ENCODE data around the gene EVA1C. TPM values are rescaled to one million over a fixed set of nuclear protein-coding genes. Genes with fewer than 3 reads are reported as not detected.
A peak's percentile ranks its signal among the peaks of the same experiment; 100 is the strongest.
"Not testable (repeated sequence)": the region's sequence is repeated elsewhere in the genome, so short reads cannot be mapped to it uniquely, and the experiment has no call there.

Gene EVA1C
- total RNA-seq, 1 donor from 2014 or later, result 2.1 TPM

- TF ChIP-seq CTCF (IDR thresholded peaks at IDR 0.05; ENCODE audit: unreplicated experiment), result no peak
- Mint-ChIP-seq H3K9me3 (no peaks in the 10 kb centered on the region), H3K36me3 (no peaks in the 10 kb centered on the region), H3K4me1 (peaks cover 4% of the 10 kb centered on the region), H3K27me3 (ENCODE audit: low read depth) (no peaks in the 10 kb centered on the region), H3K4me3 (no peak overlapping the region), H3K27ac (peak overlapping the region; percentile 19)
- no peak for DNase-seq (ENCODE audit: low spot score in 2 of 2, unreplicated experiment in 2 of 2)
Measured at GRCh38 chr21:32494934-32495709, 82.6 kb downstream of the EVA1C start.

- TF ChIP-seq CTCF (IDR thresholded peaks at IDR 0.05; ENCODE audit: unreplicated experiment), result no peak
- H3K4me1 Mint-ChIP-seq, result peaks cover 4% of the 10 kb centered on the region
- no peak overlapping the region for H3K4me3 Mint-ChIP-seq
- no peaks in the 10 kb centered on the region for H3K36me3 Mint-ChIP-seq
- no peaks in the 10 kb centered on the region for H3K9me3 Mint-ChIP-seq
- no peak overlapping the region for H3K27ac Mint-ChIP-seq
- no peaks in the 10 kb centered on the region for H3K27me3 Mint-ChIP-seq (ENCODE audit: low read depth)
- no peak for DNase-seq (ENCODE audit: low spot score in 2 of 2, unreplicated experiment in 2 of 2)
Measured at GRCh38 chr21:32496568-32496967, 84.1 kb downstream of the EVA1C start.

DNA sequence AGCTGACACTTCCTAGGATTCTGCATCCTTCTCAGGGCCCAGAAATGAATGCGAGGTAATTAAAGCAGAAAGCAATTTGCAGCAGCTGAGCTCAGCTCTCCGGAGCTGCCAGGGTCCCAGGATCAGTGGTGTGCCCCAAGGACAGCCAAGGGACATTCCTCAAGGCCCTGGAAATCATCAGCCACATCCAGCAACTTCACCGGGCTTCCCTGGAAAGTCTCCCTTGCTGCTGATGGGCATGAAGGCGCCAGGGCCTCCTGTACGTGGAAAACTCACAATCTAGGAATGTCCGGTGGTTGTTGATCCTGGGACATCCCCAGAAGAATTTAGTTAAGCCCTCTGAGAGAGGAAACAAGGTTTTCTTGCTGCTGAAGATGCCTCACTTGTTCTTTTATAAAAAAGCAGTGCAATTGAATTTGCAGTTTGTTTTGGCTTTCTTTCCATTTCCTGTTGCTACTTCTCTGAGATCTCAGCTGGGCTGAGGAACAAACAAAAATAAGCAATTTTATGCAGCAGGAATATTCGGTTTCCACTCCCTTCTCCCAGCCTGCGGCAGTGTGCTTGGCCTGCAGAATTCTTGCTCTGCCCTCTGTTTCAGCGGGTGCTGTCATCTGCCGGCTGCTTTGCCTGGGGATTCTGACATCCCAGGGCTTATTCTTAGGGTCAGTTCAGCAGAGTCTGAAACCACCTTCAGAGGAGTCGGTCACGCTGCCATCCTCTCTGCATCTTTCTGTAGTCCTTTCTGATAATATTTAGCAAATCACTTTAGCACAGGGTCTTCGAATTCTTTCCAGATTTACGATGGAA, 86.9 kb downstream of the EVA1C start:
- no peaks in the 10 kb centered on the region for H3K36me3 Mint-ChIP-seq
- H3K4me1 Mint-ChIP-seq, result peaks cover 4% of the 10 kb centered on the region
- DNase-seq (ENCODE audit: low spot score in 2 of 2, unreplicated experiment in 2 of 2), result no peak
- H3K27me3 Mint-ChIP-seq (ENCODE audit: low read depth), result no peaks in the 10 kb centered on the region
- no peak for TF ChIP-seq CTCF (IDR thresholded peaks at IDR 0.05; ENCODE audit: unreplicated experiment)
- no peak overlapping the region for H3K27ac Mint-ChIP-seq
- no peak overlapping the region for H3K4me3 Mint-ChIP-seq
- H3K9me3 Mint-ChIP-seq, result no peaks in the 10 kb centered on the region

- H3K36me3 Mint-ChIP-seq; H3K4me1 Mint-ChIP-seq; H3K27me3 Mint-ChIP-seq (ENCODE audit: low read depth); H3K9me3 Mint-ChIP-seq; H3K27ac Mint-ChIP-seq; DNase-seq (ENCODE audit: low spot score in 2 of 2, unreplicated experiment in 2 of 2); H3K4me3 Mint-ChIP-seq: not testable (repeated sequence)
Measured at GRCh38 chr21:32503641-32504040, 91.1 kb downstream of the EVA1C start.

GRCh38 chr21:32505767-32506166, 93.3 kb downstream of the EVA1C start:
- H3K36me3 Mint-ChIP-seq; H3K4me3 Mint-ChIP-seq; DNase-seq (ENCODE audit: low spot score in 2 of 2, unreplicated experiment in 2 of 2); H3K27me3 Mint-ChIP-seq (ENCODE audit: low read depth); H3K4me1 Mint-ChIP-seq; H3K27ac Mint-ChIP-seq; H3K9me3 Mint-ChIP-seq: not testable (repeated sequence)

GRCh38 chr21:32506411-32506965, 94.0 kb downstream of the EVA1C start:
- not testable (repeated sequence) for H3K4me3 Mint-ChIP-seq; H3K36me3 Mint-ChIP-seq; H3K27me3 Mint-ChIP-seq (ENCODE audit: low read depth); DNase-seq (ENCODE audit: low spot score in 2 of 2, unreplicated experiment in 2 of 2); H3K9me3 Mint-ChIP-seq; H3K27ac Mint-ChIP-seq; H3K4me1 Mint-ChIP-seq

GRCh38 chr21:32507342-32507919, 94.9 kb downstream of the EVA1C start:
- Mint-ChIP-seq H3K4me3 (no peak overlapping the region), H3K27me3 (ENCODE audit: low read depth) (no peaks in the 10 kb centered on the region), H3K4me1 (no peaks in the 10 kb centered on the region), H3K27ac (no peak overlapping the region), H3K36me3 (no peaks in the 10 kb centered on the region), H3K9me3 (peaks cover 4% of the 10 kb centered on the region)
- DNase-seq (ENCODE audit: low spot score in 2 of 2, unreplicated experiment in 2 of 2), result no peak
- TF ChIP-seq CTCF (IDR thresholded peaks at IDR 0.05; ENCODE audit: unreplicated experiment), result no peak

DNA sequence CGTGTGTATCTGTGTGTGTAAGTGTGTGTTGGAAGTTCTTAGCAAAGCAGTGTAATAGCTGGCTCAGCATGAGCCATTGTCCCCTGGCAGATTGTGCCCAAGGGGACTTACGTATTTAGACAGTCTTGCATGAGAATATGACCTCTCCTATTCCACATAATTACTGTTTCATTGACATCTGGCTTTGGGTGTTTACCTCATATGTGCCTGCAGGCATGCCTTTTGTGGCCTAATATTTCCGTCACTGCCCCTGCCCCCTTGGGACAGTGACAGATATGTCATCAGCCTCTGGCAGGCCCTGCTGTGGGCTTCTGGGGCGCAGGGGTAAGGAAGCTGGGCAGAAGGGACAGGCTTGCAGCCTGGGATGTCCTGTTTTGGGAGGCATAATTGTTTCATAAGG, 95.5 kb downstream of the EVA1C start:
- not testable (repeated sequence) for H3K4me1 Mint-ChIP-seq; H3K9me3 Mint-ChIP-seq; H3K27me3 Mint-ChIP-seq (ENCODE audit: low read depth); H3K36me3 Mint-ChIP-seq; H3K27ac Mint-ChIP-seq; DNase-seq (ENCODE audit: low spot score in 2 of 2, unreplicated experiment in 2 of 2); H3K4me3 Mint-ChIP-seq

All from mesothelial cell of epicardium (in vitro differentiated cells).